Measurements from ENCODE around the gene PLCH2.
A peak's percentile ranks its signal among the peaks of the same experiment; 100 is the strongest.
"Not testable (repeated sequence)": the region's sequence is repeated elsewhere in the genome, so short reads cannot be mapped to it uniquely, and the experiment has no call there.

Gene PLCH2

GRCh38 chr1:2449636-2450454 is 26.2 kb upstream of the PLCH2 start:
- no peaks in the 10 kb centered on the region for H3K9me3 Mint-ChIP-seq
- ATAC-seq: no peak
- peaks cover 23% of the 10 kb centered on the region for H3K27me3 Mint-ChIP-seq
- H3K36me3 Mint-ChIP-seq: no peaks in the 10 kb centered on the region
- H3K27ac Mint-ChIP-seq: no peak overlapping the region
- H3K4me3 Mint-ChIP-seq: no peak overlapping the region
- H3K4me1 Mint-ChIP-seq: peaks cover 7% of the 10 kb centered on the region

GRCh38 chr1:2451741-2452140 is 24.3 kb upstream of the PLCH2 start:
- peaks cover 27% of the 10 kb centered on the region for H3K27me3 Mint-ChIP-seq
- no peak for ATAC-seq
- no peak overlapping the region for H3K4me3 Mint-ChIP-seq
- no peaks in the 10 kb centered on the region for H3K36me3 Mint-ChIP-seq
- H3K27ac Mint-ChIP-seq: no peak overlapping the region
- peaks cover 11% of the 10 kb centered on the region for H3K4me1 Mint-ChIP-seq
- H3K9me3 Mint-ChIP-seq: no peaks in the 10 kb centered on the region

- no peak for ATAC-seq
- Mint-ChIP-seq H3K4me1 (peaks cover 7% of the 10 kb centered on the region), H3K27ac (no peak overlapping the region), H3K36me3 (no peaks in the 10 kb centered on the region), H3K4me3 (no peak overlapping the region), H3K27me3 (peaks cover 31% of the 10 kb centered on the region), H3K9me3 (no peaks in the 10 kb centered on the region)
Measured at GRCh38 chr1:2452201-2452931, 23.7 kb upstream of the PLCH2 start.

- no peak for ATAC-seq
- H3K9me3 Mint-ChIP-seq: no peaks in the 10 kb centered on the region
- no peak overlapping the region for H3K27ac Mint-ChIP-seq
- peaks cover 36% of the 10 kb centered on the region for H3K27me3 Mint-ChIP-seq
- H3K36me3 Mint-ChIP-seq: no peaks in the 10 kb centered on the region
- H3K4me1 Mint-ChIP-seq: peaks cover 7% of the 10 kb centered on the region
- no peak overlapping the region for H3K4me3 Mint-ChIP-seq
Measured at GRCh38 chr1:2452932-2453315, 23.2 kb upstream of the PLCH2 start.

GRCh38 chr1:2454227-2454626 is 21.9 kb upstream of the PLCH2 start:
- Mint-ChIP-seq H3K27ac (no peak overlapping the region), H3K4me1 (peaks cover 7% of the 10 kb centered on the region)

GRCh38 chr1:2455757-2456156 is 20.3 kb upstream of the PLCH2 start:
- Mint-ChIP-seq H3K4me1 (peaks cover 12% of the 10 kb centered on the region), H3K4me3 (no peak overlapping the region), H3K27ac (no peak overlapping the region), H3K9me3 (no peaks in the 10 kb centered on the region), H3K36me3 (no peaks in the 10 kb centered on the region), H3K27me3 (peaks cover 36% of the 10 kb centered on the region)
- ATAC-seq: no peak

More at GRCh38 chr1:2454227-2454626, 21.9 kb upstream of the PLCH2 start:
- no peaks in the 10 kb centered on the region for H3K9me3 Mint-ChIP-seq
- no peak overlapping the region for H3K4me3 Mint-ChIP-seq
- no peak for ATAC-seq
- H3K27me3 Mint-ChIP-seq: peaks cover 36% of the 10 kb centered on the region
- H3K36me3 Mint-ChIP-seq: no peaks in the 10 kb centered on the region

- Mint-ChIP-seq H3K4me3 (no peak overlapping the region), H3K36me3 (no peaks in the 10 kb centered on the region), H3K27me3 (peaks cover 45% of the 10 kb centered on the region), H3K9me3 (no peaks in the 10 kb centered on the region), H3K27ac (no peak overlapping the region), H3K4me1 (peaks cover 13% of the 10 kb centered on the region)
- no peak for ATAC-seq
Measured at GRCh38 chr1:2457444-2457843, 18.6 kb upstream of the PLCH2 start.

GRCh38 chr1:2458687-2459086 is 17.4 kb upstream of the PLCH2 start:
- no peak overlapping the region for H3K27ac Mint-ChIP-seq
- H3K27me3 Mint-ChIP-seq: peaks cover 46% of the 10 kb centered on the region
- ATAC-seq: no peak
- H3K9me3 Mint-ChIP-seq: no peaks in the 10 kb centered on the region
- H3K4me1 Mint-ChIP-seq: peaks cover 21% of the 10 kb centered on the region
- no peaks in the 10 kb centered on the region for H3K36me3 Mint-ChIP-seq
- H3K4me3 Mint-ChIP-seq: no peak overlapping the region

GRCh38 chr1:2459102-2459753 is 16.9 kb upstream of the PLCH2 start:
- not testable (repeated sequence) for H3K9me3 Mint-ChIP-seq, H3K4me3 Mint-ChIP-seq, H3K36me3 Mint-ChIP-seq, H3K27ac Mint-ChIP-seq, ATAC-seq
- peaks cover 52% of the 10 kb centered on the region for H3K27me3 Mint-ChIP-seq
- H3K4me1 Mint-ChIP-seq: peaks cover 21% of the 10 kb centered on the region

GRCh38 chr1:2459757-2460156 is 16.3 kb upstream of the PLCH2 start:
- H3K4me3 Mint-ChIP-seq: no peak overlapping the region
- H3K27me3 Mint-ChIP-seq: peaks cover 56% of the 10 kb centered on the region
- H3K27ac Mint-ChIP-seq: no peak overlapping the region
- peaks cover 21% of the 10 kb centered on the region for H3K4me1 Mint-ChIP-seq
- ATAC-seq: no peak
- H3K36me3 Mint-ChIP-seq: no peaks in the 10 kb centered on the region
- H3K9me3 Mint-ChIP-seq: no peaks in the 10 kb centered on the region

- H3K27me3 Mint-ChIP-seq: peaks cover 54% of the 10 kb centered on the region
- no peaks in the 10 kb centered on the region for H3K9me3 Mint-ChIP-seq
- H3K4me1 Mint-ChIP-seq: peaks cover 20% of the 10 kb centered on the region
- H3K4me3 Mint-ChIP-seq: no peak overlapping the region
- ATAC-seq: no peak
- H3K27ac Mint-ChIP-seq: no peak overlapping the region
- no peaks in the 10 kb centered on the region for H3K36me3 Mint-ChIP-seq
Measured at GRCh38 chr1:2460203-2460602, 15.9 kb upstream of the PLCH2 start.

- H3K4me3 Mint-ChIP-seq: no peak overlapping the region
- ATAC-seq: peak; percentile 9
- H3K27me3 Mint-ChIP-seq: peaks cover 55% of the 10 kb centered on the region
- H3K4me1 Mint-ChIP-seq: peaks cover 14% of the 10 kb centered on the region
- H3K36me3 Mint-ChIP-seq: no peaks in the 10 kb centered on the region
- no peak overlapping the region for H3K27ac Mint-ChIP-seq
- H3K9me3 Mint-ChIP-seq: no peaks in the 10 kb centered on the region
Measured at GRCh38 chr1:2460996-2461751, 14.9 kb upstream of the PLCH2 start.

- H3K4me3 Mint-ChIP-seq: no peak overlapping the region
- H3K4me1 Mint-ChIP-seq: peaks cover 21% of the 10 kb centered on the region
- no peak for ATAC-seq
- no peaks in the 10 kb centered on the region for H3K36me3 Mint-ChIP-seq
- no peaks in the 10 kb centered on the region for H3K9me3 Mint-ChIP-seq
- H3K27ac Mint-ChIP-seq: no peak overlapping the region
- H3K27me3 Mint-ChIP-seq: peaks cover 55% of the 10 kb centered on the region
Measured at GRCh38 chr1:2462819-2463218, 13.3 kb upstream of the PLCH2 start.

GRCh38 chr1:2463396-2463795 is 12.7 kb upstream of the PLCH2 start:
- no peaks in the 10 kb centered on the region for H3K36me3 Mint-ChIP-seq
- H3K4me1 Mint-ChIP-seq: peaks cover 21% of the 10 kb centered on the region
- H3K27me3 Mint-ChIP-seq: peaks cover 60% of the 10 kb centered on the region
- H3K9me3 Mint-ChIP-seq: no peaks in the 10 kb centered on the region
- no peak overlapping the region for H3K27ac Mint-ChIP-seq
- H3K4me3 Mint-ChIP-seq: no peak overlapping the region
- ATAC-seq: no peak

Data from stimulated activated memory B cell treated with anti-CD40 and anti-IgM and Interleukin-4, amounts not matched to agents 10 μg/mL and 1 μg/mL and 100 μg/mL, for 72 hours (primary cell).